Activated CD4-positive, alpha-beta T cell treated with anti-CD3 and anti-CD28 coated beads, Interleukin-10, Interleukin-2, amounts not matched to agents 100 ng/mL and 50 ng/mL, durations not matched to agents 16 hours and 8 hours (primary cell): ENCODE results near the gene VSTM1.

Experiments
- DNase-seq: peaks from one replicate; pipeline ENCODE4 v3.0.0-alpha.2; 2020

The VSTM1 gene

GRCh38 chr19:54009440-54009839, 54.3 kb downstream of the VSTM1 start:
- no peak for DNase-seq

GRCh38 chr19:54002495-54003315, 61.0 kb downstream of the VSTM1 start:
- no peak for DNase-seq

- no peak for DNase-seq
Measured at GRCh38 chr19:54001496-54001895, 62.2 kb downstream of the VSTM1 start.

GRCh38 chr19:53999694-54000093, 64.0 kb downstream of the VSTM1 start:
- no peak for DNase-seq

GRCh38 chr19:53998223-53998622, 65.5 kb downstream of the VSTM1 start:
- no peak for DNase-seq

- no peak for DNase-seq
Measured at GRCh38 chr19:53994811-53995210, 68.9 kb downstream of the VSTM1 start.

GRCh38 chr19:53993448-53993847, 70.2 kb downstream of the VSTM1 start:
- DNase-seq: no peak

- no peak for DNase-seq
Measured at GRCh38 chr19:53992815-53993214, 70.9 kb downstream of the VSTM1 start.

- DNase-seq: no peak
Measured at GRCh38 chr19:53992211-53992610, 71.5 kb downstream of the VSTM1 start.

- DNase-seq: no peak
Measured at GRCh38 chr19:53991224-53992113, 72.2 kb downstream of the VSTM1 start, which contains the start of gene CACNG6. Gene CACNG6, plus strand, starts transcription at chr19:53991637. Its CDS starts 1,241 bp downstream, at chr19:53992878.
